ENCODE results near the gene ECM2.

The ECM2 gene

GRCh38 chr9:92457576-92457975 is 78.2 kb downstream of the ECM2 start:
- DNase-seq, result no peak

- no peak for DNase-seq
These were observed 80.6 kb downstream of the ECM2 start for GRCh38 chr9:92455217-92455616.

- DNase-seq, result no peak
These were observed 89.3 kb downstream of the ECM2 start for GRCh38 chr9:92446536-92446935.

Data from activated CD4-positive, alpha-beta T cell treated with anti-CD3 and anti-CD28 coated beads for 48 hours (primary cell).